Hypothalamus (tissue), 51 donors: ENCODE measurements around the gene CDK11B.
A peak's percentile ranks its signal among the peaks of the same experiment; 100 is the strongest.
"Not testable (repeated sequence)": the region's sequence is repeated elsewhere in the genome, so short reads cannot be mapped to it uniquely, and the experiment has no call there.

ENCODE experiments used
- DNase-seq, 51 donors: peaks; one replicate each; lab custom pipeline; 2025; lab: John Stamatoyannopoulos, UW

CDK11B gene

DNA sequence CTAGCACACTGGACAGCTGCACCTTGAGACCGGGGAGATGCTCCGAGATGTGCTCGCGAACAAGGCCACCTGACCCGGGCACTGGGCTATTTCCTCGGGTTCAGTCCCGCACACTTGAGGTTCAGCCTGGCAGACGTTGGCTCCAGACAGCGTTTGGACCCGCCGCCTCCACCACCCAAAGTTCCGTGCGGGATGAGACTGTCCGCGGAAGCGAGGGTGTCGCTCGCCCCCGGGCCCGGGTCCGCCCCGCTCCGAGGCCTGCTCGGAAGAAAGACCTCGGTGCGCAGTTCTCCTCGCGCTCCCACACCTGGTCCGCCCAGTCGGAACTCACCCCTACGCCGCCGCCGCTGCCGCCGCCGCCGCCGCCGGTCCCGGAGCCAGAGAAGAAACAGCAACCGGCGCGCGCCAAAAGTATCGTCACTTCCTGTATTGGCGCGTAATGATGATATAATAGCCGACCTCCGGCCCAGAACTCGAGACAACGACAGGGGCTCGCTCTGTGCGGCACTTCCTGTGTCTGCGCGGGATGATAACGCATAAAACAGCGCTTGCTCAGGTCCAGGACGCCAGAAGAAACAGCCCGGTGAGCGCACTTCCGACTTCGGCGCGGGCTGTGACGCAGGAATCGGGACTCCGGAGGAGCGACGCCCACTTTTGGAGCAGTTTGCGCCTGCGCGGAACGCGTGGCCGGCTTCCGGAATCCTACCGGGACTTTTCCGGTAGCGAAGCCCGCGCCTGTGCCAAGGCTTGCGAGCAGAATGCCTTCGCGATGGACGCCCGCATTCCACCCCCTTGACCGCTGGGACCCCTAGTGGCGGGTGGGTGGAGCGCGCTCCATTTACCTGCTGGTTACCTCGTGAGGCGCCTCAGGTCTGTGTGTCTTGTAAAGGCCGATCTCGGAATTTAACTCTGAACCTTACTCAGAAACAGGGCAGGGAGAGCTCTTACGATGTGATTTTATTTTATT lies at the start of gene CDK11B:
Gene CDK11B (minus strand): TSS at position 422 of the 967 bp plus-strand sequence. CDS start 1,519 bp downstream, outside the sequence.
- DNase-seq: peak; percentile 55 to 95 (median 86)

DNA sequence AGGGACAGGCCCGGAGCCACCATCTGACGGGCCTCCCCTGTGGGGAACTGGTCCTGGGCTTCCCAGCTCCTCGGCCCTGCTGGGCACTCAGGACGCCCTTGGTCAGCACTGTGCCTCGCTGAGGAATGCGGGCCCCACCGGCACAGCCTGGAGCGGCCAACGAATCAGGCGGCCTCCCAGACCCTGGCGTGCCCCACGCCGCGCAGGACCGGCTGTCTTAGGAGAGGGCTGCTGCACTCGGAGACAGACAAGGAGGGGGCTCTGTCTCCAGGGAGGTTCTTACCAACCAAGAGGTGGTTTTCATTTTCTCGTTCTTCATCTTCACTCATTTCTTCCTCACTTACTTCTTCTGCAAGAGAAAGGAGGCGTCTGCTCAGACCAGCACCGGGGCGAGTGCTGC lies 49.1 kb upstream of the CDK11B start:
- not testable (repeated sequence) for DNase-seq

DNA sequence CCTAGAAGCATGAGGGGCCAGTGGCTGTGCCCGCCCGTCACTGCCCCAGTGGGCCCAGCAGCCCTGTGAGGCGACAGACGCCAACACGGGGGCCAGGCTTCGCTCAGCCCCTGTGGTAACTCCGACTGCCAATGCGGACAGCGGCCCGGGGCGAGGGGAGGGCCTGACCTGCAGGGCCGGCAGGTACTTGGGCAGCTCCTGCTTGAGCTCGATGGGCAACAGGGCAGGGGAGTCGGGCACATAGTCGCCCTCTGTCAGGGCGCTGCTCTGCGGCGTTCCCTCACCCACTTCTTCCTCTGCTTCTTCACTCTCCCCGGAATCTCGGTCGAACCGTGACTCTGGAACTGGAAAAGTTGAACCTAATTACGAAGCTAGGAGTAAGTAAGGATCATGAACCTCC lies 48.4 kb upstream of the CDK11B start:
- not testable (repeated sequence) for DNase-seq

DNA sequence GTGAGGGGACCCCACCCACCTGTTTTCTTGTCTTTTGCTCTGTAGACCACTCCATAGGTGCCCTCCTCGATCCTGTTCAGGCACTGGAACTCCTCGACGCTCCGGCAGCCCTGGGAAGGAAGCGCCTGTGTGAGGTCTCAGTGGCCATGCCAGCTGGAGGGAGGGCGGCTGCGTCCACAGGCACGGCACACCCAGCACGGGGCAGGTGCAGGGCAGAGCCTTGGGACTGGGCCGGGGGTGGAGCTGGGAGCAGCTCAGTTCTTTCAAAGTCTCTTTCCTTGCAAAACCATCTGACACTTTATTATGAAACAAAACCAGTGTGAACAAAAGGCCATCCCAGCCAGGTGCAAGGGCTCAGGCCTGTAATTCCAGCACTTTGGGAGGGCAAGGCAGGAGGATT lies 46.8 kb upstream of the CDK11B start:
- DNase-seq: not testable (repeated sequence)

DNA sequence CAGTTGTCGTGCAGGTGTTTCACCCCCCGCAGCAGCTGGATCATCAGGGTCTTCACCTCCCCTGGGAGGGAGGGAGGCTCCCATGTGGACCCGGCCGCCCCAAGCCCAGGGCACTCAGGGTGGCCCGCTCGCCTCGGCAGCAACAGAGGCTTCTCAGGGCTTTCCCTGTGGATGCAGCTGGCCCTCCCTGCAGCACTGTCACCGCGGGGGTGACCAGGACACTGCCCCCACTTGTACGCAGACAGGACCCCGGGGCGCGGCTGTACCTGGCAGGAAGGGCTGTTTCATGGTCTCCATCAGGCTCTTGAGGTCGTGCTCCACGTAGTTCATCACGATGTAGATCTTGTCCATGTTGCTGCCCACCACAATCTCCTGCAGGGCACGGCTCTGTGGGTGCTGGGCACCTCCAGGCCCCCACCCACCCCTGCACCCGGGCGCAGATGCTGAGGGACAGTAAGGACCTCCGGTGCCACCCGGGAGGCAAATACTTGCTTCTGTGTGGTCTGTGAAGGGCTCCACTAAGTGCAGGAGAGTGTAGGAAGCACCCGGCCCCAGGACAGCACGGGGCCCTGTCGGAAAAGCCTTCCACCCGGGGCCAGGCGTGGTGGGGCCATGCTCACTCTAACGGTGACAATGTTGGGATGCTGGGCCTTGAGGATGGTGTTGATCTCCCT lies 45.6 kb upstream of the CDK11B start:
- DNase-seq: not testable (repeated sequence)

DNA sequence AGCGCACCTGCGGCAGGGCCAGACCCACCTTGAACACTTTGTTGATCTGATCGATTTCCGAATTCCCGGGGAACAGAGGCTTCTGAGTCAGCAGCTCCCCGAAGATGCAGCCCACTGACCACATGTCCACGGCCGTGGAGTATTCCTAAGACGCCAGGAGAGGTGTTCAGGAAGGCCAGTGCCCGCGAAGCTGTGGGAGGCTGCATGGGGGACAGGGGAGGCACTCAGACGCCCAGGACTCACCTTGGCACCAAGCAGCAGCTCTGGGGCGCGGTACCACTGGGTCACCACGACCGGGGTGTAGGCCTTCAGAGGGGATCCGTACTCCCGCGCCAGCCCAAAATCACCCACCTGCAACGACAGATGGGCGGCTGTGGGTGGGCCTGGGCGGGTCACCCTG lies 45.0 kb upstream of the CDK11B start:
- no peak for DNase-seq

DNA sequence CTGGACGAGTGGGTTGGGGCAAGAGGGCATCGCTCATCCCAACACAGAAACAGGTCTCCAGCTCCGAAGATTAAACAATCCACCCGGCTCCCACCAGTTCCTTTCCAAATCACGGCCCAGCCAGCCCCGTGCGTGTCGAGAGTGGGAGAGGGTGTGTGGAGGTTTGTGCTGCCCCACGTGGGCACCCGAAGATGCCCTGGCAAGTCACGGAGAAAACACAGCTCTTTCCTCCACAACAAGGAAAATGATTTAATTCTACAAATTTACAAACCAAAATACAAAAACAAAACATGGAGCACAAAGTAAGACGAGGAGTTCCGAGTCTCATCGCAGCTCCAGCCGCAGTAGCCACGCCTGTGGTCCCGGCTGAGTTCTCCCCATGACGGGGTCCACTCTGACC lies 43.7 kb upstream of the CDK11B start:
- DNase-seq: not testable (repeated sequence)

DNA sequence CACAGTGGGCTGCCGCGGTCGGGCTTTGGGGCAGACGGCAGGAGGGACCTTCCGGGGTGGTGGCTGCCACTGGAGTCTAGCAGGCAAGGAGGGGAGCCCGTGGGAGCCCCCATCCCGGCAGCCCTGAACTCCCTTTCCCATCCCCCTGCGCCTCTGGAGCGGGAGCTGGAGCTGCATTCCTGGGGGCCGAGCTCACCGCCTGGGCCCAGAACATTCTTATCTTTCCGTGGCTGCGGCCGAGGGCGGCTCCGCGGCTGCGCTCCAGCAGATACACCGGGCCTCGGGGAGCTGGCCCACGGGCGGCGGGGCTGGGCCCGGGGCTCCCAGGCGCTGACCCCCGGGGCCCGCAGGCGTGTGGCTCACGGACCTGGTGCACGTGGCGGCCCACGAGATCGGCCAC lies 41.8 kb upstream of the CDK11B start:
- DNase-seq: not testable (repeated sequence)

DNA sequence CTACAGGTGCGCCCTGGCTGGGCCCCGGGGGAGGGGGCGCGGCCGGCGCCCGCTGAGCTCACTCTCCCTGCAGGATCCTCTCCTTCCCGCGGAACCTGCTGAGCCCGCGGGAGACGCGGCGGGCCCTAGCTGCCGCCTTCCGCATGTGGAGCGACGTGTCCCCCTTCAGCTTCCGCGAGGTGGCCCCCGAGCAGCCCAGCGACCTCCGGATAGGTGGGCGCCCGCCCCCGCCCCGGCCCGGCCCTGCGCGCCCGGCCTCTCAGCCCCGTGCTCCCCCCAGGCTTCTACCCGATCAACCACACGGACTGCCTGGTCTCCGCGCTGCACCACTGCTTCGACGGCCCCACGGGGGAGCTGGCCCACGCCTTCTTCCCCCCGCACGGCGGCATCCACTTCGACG lies 41.3 kb upstream of the CDK11B start:
- not testable (repeated sequence) for DNase-seq

DNA sequence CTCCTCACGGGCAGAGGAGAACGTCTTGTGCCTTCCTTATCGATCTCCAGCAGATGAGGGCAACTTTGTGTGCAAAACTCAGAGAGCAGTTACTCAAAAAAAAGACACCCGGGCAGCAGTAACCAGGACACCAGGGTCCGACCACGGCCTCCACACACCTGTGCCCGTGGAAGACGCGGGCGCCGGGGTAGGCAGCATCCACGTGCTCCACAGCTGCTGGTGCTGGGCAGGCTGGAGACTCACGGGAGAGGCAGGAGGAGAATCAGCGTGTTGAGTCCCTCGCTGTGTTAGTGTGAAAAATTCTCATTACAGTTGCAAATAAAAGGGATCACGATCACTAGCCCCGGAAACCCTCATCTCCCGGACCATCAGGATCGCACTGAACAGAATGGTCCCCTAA lies 40.3 kb upstream of the CDK11B start:
- DNase-seq: not testable (repeated sequence)

DNA sequence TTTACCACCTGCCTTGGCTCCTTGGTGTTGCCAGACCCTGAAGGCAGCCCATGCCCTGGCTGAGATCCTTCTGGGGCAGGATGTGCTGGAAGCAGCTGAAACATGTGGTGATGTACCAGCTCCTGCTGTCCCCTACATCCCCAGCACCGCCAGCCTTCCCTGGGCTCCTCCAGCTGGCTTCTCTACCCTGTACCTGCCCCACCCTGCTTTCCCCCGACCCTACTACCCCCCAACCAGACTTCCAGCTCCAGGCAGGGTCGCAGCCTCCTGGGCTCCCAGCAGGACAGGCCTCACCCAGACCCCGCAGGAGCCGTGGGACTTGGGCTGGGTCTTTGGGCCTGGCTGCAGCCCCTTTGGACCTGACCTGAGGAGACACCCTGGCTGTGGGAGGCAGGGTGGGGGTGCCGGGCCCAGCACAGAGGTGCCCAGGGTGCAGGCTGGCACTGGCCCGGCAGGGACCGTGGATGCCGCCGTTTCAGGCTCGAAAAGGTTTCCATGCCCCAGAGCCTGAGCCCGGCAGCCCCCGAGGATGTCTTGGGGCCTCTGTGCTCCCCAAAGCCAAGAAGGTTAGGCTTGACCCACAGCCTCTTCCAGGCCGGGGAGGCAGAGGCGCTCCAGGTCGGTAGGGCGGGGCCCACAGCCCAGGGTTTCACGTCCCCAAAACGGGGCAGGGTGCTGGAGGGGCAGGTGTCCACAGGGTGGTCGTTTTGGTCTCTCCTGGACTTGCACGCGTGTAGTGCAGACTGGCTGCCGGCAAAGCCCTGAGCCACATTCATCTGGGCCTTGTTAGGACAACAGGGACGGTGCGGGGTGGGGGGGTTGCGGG lies 38.8 kb upstream of the CDK11B start:
- DNase-seq: not testable (repeated sequence)

DNA sequence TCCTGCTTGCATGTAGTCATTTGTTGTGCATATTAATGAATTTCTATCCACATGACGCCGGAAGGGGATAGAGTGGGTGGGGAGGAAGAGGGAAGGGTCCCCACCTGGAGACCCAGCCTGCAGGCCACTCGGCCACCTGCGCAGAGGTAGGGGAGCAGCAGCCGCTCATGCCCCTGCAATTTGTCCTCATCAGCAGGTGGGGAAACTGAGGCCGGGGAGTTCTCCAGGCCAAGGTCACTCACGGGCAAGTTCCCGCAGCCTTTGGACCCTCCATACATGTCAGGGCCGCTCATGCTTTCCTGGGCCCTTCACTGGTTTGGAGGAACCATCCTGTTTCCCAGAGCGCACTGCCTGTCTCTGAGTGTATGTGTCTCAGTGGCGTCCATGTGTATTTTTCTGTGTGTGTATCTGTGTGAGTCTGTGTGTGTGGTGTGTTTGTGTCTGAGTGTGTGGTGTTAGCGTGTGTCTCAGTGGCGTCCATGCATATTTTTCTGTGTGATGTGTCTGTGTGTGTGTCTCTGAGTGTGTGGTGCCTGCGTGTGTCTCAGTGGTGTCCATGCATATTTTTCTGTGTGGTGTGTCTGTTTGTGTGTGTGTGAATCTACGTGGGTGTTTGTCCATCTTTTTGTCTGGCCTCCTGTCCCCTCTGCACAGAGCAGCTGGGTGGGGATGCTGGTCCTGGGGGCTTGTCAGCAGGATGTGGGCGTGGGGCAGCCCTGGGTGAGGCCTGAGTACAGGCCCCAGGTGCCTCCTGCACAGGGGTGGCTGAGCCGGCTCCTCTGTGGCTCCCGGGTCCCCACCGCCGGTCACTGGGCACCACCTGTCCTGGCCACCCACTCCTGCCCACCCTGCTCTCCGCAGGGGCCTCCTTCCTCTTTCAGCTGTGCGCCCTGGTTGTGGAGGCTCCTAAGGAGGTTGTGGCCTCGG lies 37.9 kb upstream of the CDK11B start:
- DNase-seq: not testable (repeated sequence)

DNA sequence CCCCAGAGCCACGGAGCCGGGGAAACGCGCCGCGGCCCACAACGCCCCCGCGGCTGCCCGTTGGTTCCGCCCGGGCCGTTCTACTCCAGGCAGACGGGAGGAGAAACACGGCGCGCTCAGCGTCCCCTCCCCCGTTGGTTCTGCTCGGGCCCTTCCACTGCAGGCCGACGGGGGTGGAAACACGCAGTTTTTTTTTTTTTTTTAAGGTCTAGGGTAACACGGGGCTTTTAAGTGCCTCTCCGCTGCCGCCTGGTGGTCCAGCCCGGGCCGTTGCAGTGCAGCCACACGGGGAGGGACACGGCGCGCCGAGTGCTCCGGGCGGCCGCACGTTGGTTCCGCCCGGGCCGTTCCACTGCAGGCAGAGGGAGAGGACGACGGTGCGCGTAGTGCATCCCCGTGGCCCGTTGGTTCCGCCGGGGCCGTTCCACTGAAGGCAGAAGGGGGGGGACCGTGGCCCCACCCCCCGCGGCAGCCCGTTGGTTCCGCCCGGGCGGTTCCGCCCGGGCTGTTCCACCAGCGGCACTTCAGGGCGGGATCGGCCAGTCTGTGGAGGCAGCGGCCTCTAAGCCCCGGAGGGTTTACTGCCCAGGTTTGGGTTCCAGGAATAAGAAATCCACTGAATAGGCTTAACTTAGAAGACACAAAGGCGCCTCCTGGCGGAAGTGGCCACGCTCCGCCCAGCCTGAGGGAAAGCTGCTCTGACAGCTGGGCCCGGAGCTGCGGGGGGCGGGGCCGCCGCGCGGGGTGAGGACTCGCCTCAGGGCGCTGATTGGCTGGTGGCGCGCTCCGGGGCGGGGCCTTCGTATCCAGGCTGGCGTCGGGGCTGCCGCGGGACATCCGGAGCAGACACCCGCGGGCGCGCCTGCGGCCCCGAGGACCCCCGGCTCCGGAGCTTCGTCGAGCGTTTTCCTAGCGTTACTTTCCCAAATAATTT lies 34.2 kb upstream of the CDK11B start, which contains the start of gene SLC35E2B:
Gene SLC35E2B (minus strand): TSS at position 82 of the 934 bp plus-strand sequence. CDS start 16,096 bp downstream, outside the sequence.
- peak in 50 of 51 donors; percentile 33 to 95 (median 84) for DNase-seq

DNA sequence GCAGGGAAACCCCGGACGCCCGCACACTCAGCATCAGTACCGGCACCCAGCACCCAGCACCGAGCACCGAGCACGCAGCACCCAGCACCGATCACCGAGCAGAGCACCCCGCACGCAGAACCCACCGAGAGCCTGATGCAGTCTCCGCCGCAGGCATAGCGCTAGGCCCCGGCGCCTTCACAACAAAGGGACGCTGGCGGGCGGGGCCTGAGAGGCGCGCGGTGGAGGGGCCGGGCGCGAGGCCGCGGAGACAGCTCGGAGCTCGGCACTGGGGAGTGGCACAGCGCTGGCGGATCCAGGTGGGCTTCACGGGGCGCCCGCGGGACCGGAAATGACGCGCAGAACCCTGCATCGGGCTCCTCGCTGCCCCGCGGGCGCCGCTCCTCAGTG lies 33.5 kb upstream of the CDK11B start:
- peak in 28 of 51 donors; percentile 40 to 90 (median 64) for DNase-seq

DNA sequence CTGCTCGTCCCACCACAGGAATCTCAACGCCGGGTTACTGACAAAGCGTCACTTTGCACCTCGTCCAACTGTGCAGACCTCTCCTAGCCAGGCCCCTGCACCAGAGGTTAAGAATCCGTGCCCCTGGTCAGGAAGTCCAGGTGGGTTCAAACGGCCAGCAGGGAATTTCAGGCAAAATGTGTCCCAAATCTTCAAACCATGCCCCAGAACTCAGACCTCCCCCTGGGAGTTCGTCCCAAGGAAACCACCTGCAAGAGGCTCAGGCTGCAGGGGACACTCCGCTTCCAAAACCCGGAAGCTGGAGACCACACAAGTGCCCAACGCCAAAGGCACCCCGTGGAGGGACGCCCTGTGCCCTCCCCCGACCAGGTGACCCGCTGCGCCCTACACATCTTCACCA lies 32.6 kb upstream of the CDK11B start:
- not testable (repeated sequence) for DNase-seq

DNA sequence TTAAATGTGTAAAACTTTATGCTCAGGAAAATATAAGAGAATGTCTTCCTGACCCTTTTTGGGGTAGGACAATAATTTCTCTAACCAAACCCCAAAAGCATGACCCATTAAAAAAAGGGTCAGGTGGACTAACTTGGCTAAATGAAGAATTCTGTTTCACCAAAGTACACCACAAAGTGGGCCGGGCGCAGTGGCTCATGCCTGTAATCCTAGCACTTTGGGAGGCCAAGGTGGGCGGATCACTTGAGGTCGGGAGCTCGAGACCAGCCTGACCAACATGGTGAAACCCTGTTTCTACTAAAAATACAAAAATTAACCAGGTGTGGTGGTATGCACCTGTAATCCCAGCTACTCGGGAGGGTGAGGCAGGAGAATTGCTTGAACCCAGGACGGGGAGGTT lies 30.7 kb upstream of the CDK11B start:
- DNase-seq: not testable (repeated sequence)

DNA sequence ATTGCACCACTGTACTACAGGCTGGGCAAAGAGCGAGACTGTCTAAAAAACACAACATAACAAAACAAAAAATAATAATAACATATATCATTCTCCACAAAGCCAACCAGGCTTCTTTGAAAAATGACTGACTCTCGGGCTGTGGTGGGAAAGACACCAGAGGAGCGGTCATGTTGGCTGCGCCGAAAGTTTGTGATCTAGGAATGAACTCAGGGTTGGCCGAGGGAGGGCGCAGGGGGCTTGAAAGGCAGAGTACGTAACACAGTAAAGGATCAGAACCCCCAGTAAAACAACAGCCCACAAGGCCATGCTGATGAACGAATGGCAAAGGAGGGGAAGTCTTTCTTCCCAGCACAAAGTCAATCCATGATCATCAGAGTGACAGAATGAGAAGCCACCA lies 29.0 kb upstream of the CDK11B start:
- DNase-seq: peak in 1 of 51 donors; percentile 25

DNA sequence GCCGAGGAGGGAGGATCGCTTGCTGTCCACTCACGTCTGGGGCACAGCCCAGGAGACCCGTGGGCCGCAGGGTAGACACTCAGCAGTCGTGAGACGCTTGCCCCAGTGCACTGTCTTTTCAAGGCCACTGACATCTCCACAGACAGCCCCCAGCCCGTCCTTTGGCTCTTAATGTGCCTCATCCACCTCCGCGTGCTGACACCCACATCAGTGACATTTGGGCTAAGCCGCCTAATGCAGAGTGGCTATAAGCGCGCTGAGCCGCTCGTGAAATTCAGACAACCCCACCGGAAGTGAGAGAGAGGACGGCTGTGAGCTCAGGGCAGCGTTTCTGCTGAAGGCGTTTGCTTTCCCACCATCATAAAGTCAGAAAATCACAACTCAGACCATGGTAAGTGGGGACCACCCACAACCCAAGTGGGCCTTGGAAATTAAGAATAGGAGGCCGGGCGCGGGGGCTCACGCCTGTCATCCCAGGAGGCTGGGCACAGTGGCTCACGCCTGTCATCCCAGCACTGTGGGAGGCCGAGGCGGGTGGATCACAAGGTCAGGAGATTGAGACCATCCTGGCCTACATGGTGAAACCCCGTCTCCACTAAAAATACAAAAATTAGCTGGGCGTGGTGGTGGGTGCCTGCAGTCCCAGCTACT lies 25.4 kb upstream of the CDK11B start:
- DNase-seq: no peak
